Endothelial cell of umbilical vein (primary cell): Measurements from ENCODE around the gene ECE2.

Experiments used
- CTCF ChIP-seq, 2 donors: IDR thresholded peaks; 1 replicate in 1 of 2; 2 replicates in 1 of 2; pipeline ENCODE4 v1.5.1; 2011; ENCODE audit warnings: low read length in 2 of 2, mild to moderate bottlenecking in 2 of 2, moderate library complexity in 2 of 2, control low read depth in 1 of 2, inconsistent platforms in 1 of 2, low read depth in 1 of 2; ENCODE audit not compliant: insufficient read depth in 1 of 2; ENCODE audit errors: extremely low read depth in 1 of 2
- EZH2 ChIP-seq: IDR thresholded peaks from 2 replicates; pipeline ENCODE4 v1.6.1; 2012; ENCODE audit warnings: borderline replicate concordance, low read depth, mild to moderate bottlenecking, moderate library complexity, low read length, inconsistent platforms; ENCODE audit not compliant: severe bottlenecking
- GATA2 ChIP-seq: IDR thresholded peaks from 2 replicates; pipeline ENCODE4 v1.7.0; 2011; ENCODE audit warnings: low read depth, mild to moderate bottlenecking, moderate library complexity, mixed read lengths, low read length; ENCODE audit not compliant: insufficient read length, insufficient read depth
- JUN ChIP-seq: IDR thresholded peaks from 2 replicates; pipeline ENCODE4 v1.6.1; 2011; ENCODE audit warnings: borderline replicate concordance, low read depth; ENCODE audit not compliant: insufficient read length, insufficient read depth
- MAX ChIP-seq: IDR thresholded peaks from 2 replicates; pipeline ENCODE4 v1.6.1; 2011; ENCODE audit not compliant: insufficient read depth, insufficient read length
- MYC ChIP-seq: IDR thresholded peaks from one replicate; pipeline ENCODE4 v1.6.1; 2011; ENCODE audit warnings: mild to moderate bottlenecking, low read depth, low read length
- POLR2A ChIP-seq: IDR thresholded peaks from 2 replicates; pipeline ENCODE4 v1.6.1; 2012; ENCODE audit warnings: low read depth, mild to moderate bottlenecking, control low read depth, low read length
- POLR2AphosphoS5 ChIP-seq: IDR thresholded peaks from 2 replicates; pipeline ENCODE4 v1.6.1; 2012; ENCODE audit warnings: low read depth, mild to moderate bottlenecking, control low read depth, low read length, moderate library complexity; ENCODE audit not compliant: insufficient read depth

GRCh38 chr3:184339001-184339400 is 63.2 kb downstream of the ECE2 start:
- TF ChIP-seq CTCF (IDR thresholded peaks at IDR 0.05; ENCODE audit: extremely low read depth in 1 of 2, insufficient read depth in 1 of 2, low read depth in 1 of 2, low read length in 2 of 2) (no peak), POLR2A (no peak), MAX (no peak), POLR2AphosphoS5 (no peak), EZH2 (no peak), MYC (no peak), GATA2 (no peak), JUN (no peak)
